Activated T-cell treated with anti-CD3 and anti-CD28 coated beads for 1 hour (primary cell): Measurements from ENCODE around the gene WSB1.

Source experiments
- DNase-seq: peaks from one replicate; pipeline ENCODE4 v3.0.0-alpha.2; 2020; ENCODE audit warnings: low read depth

Gene WSB1

DNA sequence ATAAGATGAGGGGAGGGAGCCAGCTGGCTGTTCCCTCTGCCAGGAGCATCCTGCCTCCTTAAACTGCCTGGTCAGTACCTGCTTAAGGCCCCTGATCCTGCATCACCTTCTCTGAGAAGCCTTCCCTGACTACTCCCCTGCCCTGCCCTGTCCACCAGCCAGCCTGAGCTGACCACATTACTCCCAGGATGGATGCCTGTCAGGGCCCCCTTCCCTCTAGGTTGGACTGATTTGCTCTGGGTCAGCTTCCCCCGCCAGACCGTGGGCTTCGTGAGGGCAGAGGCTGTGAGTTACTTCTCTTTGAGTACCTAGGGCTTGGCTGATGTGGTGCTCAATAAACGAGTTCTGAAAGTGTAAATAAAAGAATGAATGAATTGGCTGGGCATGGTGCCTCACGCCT, 63.3 kb downstream of the WSB1 start:
- DNase-seq: no peak

DNA sequence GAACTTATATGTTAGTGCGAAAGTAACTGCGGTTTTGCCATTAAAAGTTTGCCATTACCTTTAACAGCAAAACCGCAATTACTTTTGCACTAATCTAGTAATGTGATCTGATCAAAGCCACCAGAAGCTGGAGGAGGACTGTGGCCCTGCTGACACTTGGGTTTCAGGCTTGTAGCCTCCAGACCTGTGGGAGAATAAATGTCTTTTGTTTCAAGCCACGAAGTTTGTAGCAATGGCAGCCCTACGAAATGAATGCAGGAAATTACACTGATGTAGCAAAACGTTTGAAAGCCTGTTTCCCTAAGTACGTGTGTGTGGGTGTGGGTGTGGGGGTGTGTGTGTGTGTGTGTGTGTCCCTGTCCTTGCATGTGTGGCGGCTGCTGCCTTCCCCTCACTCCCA, 66.6 kb downstream of the WSB1 start:
- DNase-seq: no peak

DNA sequence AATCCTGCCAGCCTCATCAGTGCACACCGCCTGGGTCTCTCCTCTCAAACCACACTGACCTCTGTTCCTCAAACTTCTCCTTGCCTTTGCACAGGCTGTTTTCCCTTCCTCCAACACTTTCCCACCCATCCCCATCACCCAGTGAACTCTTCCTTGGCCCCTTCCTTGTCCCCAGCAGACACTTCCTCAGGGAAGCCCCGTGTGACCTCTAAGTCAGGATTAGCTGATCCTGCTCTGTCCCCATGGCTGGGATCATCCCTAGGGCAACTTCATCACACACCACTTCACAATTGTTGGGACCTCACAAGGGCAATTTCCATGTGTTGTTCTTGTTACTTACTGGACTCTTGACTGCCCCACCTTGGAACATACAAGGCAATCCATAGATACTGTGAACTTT, 67.8 kb downstream of the WSB1 start:
- DNase-seq: no peak

DNA sequence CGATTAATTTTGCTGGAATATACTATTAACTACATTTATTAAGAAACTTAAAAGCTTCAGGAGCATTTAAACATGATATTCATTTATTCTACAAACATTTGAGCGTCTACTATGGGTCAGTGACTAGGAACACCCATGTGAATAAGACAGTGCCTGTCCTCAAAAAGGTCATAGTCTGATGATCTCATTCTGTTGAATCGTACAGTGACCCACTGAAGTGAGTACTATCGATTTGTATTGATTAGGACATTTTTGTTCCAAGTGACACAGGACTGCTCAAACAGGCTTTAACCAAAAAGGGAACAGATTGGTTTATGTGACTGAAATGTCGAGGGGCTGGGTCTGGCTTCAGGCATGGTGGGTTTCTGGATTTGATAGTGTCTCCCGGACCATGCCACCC, 68.6 kb downstream of the WSB1 start:
- DNase-seq: no peak

DNA sequence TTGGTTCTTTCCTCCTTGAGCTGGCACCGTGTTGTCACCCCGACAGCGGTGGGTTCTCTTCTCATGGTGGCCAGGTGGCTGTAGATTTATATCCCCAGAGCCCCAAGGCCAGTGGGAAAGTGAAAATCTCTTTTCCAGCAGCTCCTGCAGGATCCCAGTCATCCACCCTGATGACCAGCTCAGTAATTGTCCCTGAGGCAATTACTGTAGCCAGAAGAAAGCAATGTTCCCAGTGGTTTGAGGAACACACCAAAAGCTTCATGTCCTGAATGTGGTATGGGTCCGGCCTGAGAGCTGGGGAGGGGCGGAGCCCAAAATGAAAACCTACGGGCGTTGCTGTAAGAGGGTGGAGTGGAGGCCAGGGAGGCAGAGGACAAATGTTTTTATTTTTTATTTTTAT, 69.0 kb downstream of the WSB1 start:
- DNase-seq: no peak

DNA sequence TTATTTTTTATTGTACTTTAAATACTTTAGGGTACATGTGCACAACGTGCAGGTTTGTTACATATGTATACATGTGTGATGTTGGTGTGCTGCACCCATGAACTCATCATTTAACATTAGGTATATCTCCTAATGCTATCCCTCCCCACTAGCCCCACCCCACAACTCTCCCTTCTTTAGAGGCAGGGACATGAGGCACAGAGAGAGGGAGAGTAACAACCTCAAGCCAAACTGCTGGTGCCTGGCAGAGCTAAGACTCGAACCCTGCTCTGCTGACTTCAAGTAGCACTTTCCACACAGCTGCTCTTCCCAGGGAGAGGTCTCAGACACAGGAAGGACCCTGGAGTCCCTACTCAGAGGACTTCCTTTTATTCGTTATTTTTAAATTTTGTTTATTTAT, 69.4 kb downstream of the WSB1 start:
- no peak for DNase-seq
